Adrenal gland (tissue), 19 donors: Measurements from ENCODE around the gene GLE1. TPM values are rescaled to one million over a fixed set of nuclear protein-coding genes. Genes with fewer than 3 reads are reported as not detected.

Source experiments
- DNase-seq, 7 donors: peaks; one replicate each; pipeline ENCODE4 v3.0.0-alpha.2; 2019 to 2020
- H3K27ac ChIP-seq, 5 donors: fragments of 200-600 bp; sonication (generic) in 4 of 5; 1 replicate in 3 of 5; 2 replicates in 2 of 5; pipeline versions ENCODE4 v1.5.1 to v1.8.0; 2016 to 2020; ENCODE audit warnings: mild to moderate bottlenecking in 1 of 5
- H3K27me3 ChIP-seq: fragments of 200-600 bp; 2 replicates; pipeline ENCODE4 v1.8.0; 2021
- H3K36me3 ChIP-seq, 2 donors: fragments of 200-600 bp; replicated peaks in 1 of 2; 1 replicate in 1 of 2; 2 replicates in 1 of 2; pipeline versions ENCODE4 v1.5.1 to v1.8.0; 2018 to 2022
- H3K4me1 ChIP-seq, 2 donors: fragments of 200-600 bp; replicated peaks in 1 of 2; 1 replicate in 1 of 2; 2 replicates in 1 of 2; pipeline versions ENCODE4 v1.5.1 to v1.8.0; 2018 to 2021
- H3K4me3 ChIP-seq, 4 donors: fragments of 200-600 bp; sonication (generic) in 3 of 4; one replicate each; pipeline ENCODE4 v1.5.1; 2016 to 2018
- H3K9me3 ChIP-seq, 3 donors: fragments of 200-600 bp; sonication (generic) in 1 of 3; replicated peaks in 1 of 3; 1 replicate in 2 of 3; 2 replicates in 1 of 3; pipeline versions ENCODE4 v1.5.1 to v1.8.0; 2016 to 2021
- CTCF ChIP-seq, 6 experiments: fragments of 450-650 bp in 4 of 6; fragments of 200-600 bp in 2 of 6; sonication (generic) in 1 of 6; IDR thresholded peaks; 1 replicate in 5 of 6; 2 replicates in 1 of 6; pipeline versions ENCODE4 v1.5.1 to v1.8.0; 2016 to 2021; ENCODE audit warnings: antibody characterized with exemption in 6 of 6, mild to moderate bottlenecking in 2 of 6, moderate library complexity in 1 of 6
- POLR2A ChIP-seq, 2 donors: fragments of 450-650 bp; IDR thresholded peaks; one replicate each; pipeline ENCODE4 v1.6.1; 2017; ENCODE audit warnings: antibody characterized with exemption in 2 of 2, mild to moderate bottlenecking in 2 of 2, moderate library complexity in 1 of 2
- WGBS, 4 donors: extraction: QIAGEN DNeasy Blood & Tissue Kit in 2 of 4; methylation state at CpG; one replicate each; pipeline versions ENCODE4 v1.1.5 to v1.1.7; 2013 to 2017; 5-methylcytosine and 5-hydroxymethylcytosine counted together
- intact Hi-C, 2 donors: fragments of 100-400 bp; cut with DNase I; formaldehyde crosslinking; loops; one replicate each; pipeline versions ENCODE4 v1.14.1 to v1.15.0; 2022 to 2023
- long read RNA-seq, 10 donors: library from polyadenylated mRNA in 3 of 10; unstranded in 2 of 10; stranded (forward) in 1 of 10; transcript quantifications; one replicate each; pipeline ENCODE4 v2.0.0 and lab custom pipeline, GENCODE V29; 2021 to 2026
- polyA plus RNA-seq, 3 donors: library from polyadenylated mRNA; stranded (reverse); fragments of 200-250 nt in 2 of 3; fragments of 350-450 nt in 1 of 3; fragmentation: Illumina TruSeq in 1 of 3; extraction: RNeasy Lipid Tissue Mini Kit (QIAGEN cat#74804) in 1 of 3; gene quantifications; one replicate each; pipeline ENCODE4 v1.2.3, GENCODE V29; 2013 to 2014
- total RNA-seq, 9 donors: library from RNA; depleted of rRNA in 4 of 9; stranded (reverse); fragments of >200 nt in 4 of 9; fragments of 120-200 nt in 1 of 9; fragmentation: NEBNext Ultra II Directional in 1 of 9; extraction: Animal tissue kit (Norgen Biotek cat#: 25700) in 1 of 9; gene quantifications; one replicate each; pipeline versions ENCODE4 v1.1.0 to v1.2.4, GENCODE V29; 2013 to 2023
- donor health status: healthy with polysubstance abuse.
- donor health status: Bipolar disorder and iron deficiency.
- donor health status: DM: yes; HTN: yes; CAD: no.
- donor health status: DM: no; HTN: no; CAD: no.
- donor health status: DM: no; HTN: no; CAD: no.
- donor health status: DM: yes; HTN: yes; CAD: no.

Gene GLE1
- total RNA-seq: 10 to 100 TPM; 23.6 to 81.9 (median 29.2) TPM
- 10 to 100 TPM; 13.1 to 33.4 (median 13.8) TPM for polyA plus RNA-seq
- long read RNA-seq, donor 1, transcript GLE1-201 (16 exons, 3,321 nt): major isoform, 6 of 6 reads
- long read RNA-seq, donor 1, partial matches to known transcripts: 0 of 6 reads
- long read RNA-seq, donor 1, other reads (novel, unspliced or antisense): 0 of 6 reads
- long read RNA-seq, donor 2, partial matches to known transcripts: 7 of 9 reads
- long read RNA-seq, donor 2, other reads (novel, unspliced or antisense): 0 of 9 reads
- long read RNA-seq, donor 3, partial matches to known transcripts: 0 of 4 reads
- long read RNA-seq, donor 3, other reads (novel, unspliced or antisense): 0 of 4 reads
- long read RNA-seq, donor 4, transcript GLE1-201 (16 exons, 3,321 nt): major isoform, 8 of 10 reads
- long read RNA-seq, donor 4, partial matches to known transcripts: 0 of 10 reads
- long read RNA-seq, donor 4, other reads (novel, unspliced or antisense): 2 of 10 reads
- long read RNA-seq, donor 5, transcript GLE1-201 (16 exons, 3,321 nt): major isoform, 55 of 81 reads
- long read RNA-seq, donor 5, partial matches to known transcripts: 2 of 81 reads
- long read RNA-seq, donor 5, other reads (novel, unspliced or antisense): 24 of 81 reads
- long read RNA-seq, donor 6, partial matches to known transcripts: 0 of 4 reads
- long read RNA-seq, donor 6, other reads (novel, unspliced or antisense): 1 of 4 reads
- long read RNA-seq, donor 7: 0 reads
- long read RNA-seq, donor 8, partial matches to known transcripts: 0 of 5 reads
- long read RNA-seq, donor 8, other reads (novel, unspliced or antisense): 0 of 5 reads
- long read RNA-seq, donor 9, partial matches to known transcripts: 0 of 3 reads
- long read RNA-seq, donor 9, other reads (novel, unspliced or antisense): 0 of 3 reads
- long read RNA-seq, donor 10, partial matches to known transcripts: 0 of 2 reads
- long read RNA-seq, donor 10, other reads (novel, unspliced or antisense): 0 of 2 reads

GRCh38 chr9:128504485-128505413 is at the start of gene GLE1:
Gene GLE1 (plus strand): TSS chr9:128504719. CDS start chr9:128504806, 87 bp downstream.
- Histone ChIP-seq H3K9me3 (no peaks in the 10 kb centered on the region), H3K4me1 (peaks cover 15 to 25% of the 10 kb centered on the region in 2 donors), H3K36me3 (peaks cover 0 to 28% of the 10 kb centered on the region in 2 donors), H3K4me3 (peak within 1 kb of the TSS; percentile 37 to 93 (median 68)), H3K27me3 (no peaks in the 10 kb centered on the region), H3K27ac (peak within 1 kb of the TSS; percentile 80 to 92 (median 87))
- TF ChIP-seq CTCF (IDR thresholded peaks at IDR 0.05): no peak
- TF ChIP-seq POLR2A (IDR thresholded peaks at IDR 0.05): peak in 1 of 2 donors; percentile 78
- intact Hi-C loops: no loop called here
- WGBS, 4 donors: 0 to 1% (median 1%) methylated on average over 39 to 64 of the region's 64 CpGs
- DNase-seq: peak; percentile 93 to 96 (median 96)

- Histone ChIP-seq H3K36me3 (peaks cover 0 to 5% of the 10 kb centered on the region in 2 donors), H3K27ac (no peak overlapping the region), H3K4me3 (no peak overlapping the region), H3K4me1 (no peaks in the 10 kb centered on the region), H3K27me3 (no peaks in the 10 kb centered on the region), H3K9me3 (no peaks in the 10 kb centered on the region)
- intact Hi-C loops: no loop called here
- WGBS, 4 donors: 75 to 84% (median 81%) methylated on average over 14 of the region's 14 CpGs
- TF ChIP-seq CTCF (IDR thresholded peaks at IDR 0.05) (no peak), POLR2A (IDR thresholded peaks at IDR 0.05) (no peak)
- peak in 2 of 7 donors; percentile 27 to 60 for DNase-seq
These were observed 49.5 kb upstream of the GLE1 start for GRCh38 chr9:128454991-128455390.

- intact Hi-C loops: no loop called here
These were observed 48.5 kb upstream of the GLE1 start, which contains the start of gene ODF2 for GRCh38 chr9:128455849-128456612. Gene ODF2 (plus strand): TSS chr9:128456006. CDS start chr9:128456092, 86 bp downstream.

More at GRCh38 chr9:128455849-128456612, 48.5 kb upstream of the GLE1 start, which contains the start of gene ODF2:
- Histone ChIP-seq H3K36me3 (peaks cover 0 to 15% of the 10 kb centered on the region in 2 donors), H3K9me3 (no peaks in the 10 kb centered on the region), H3K4me3 (peak within 1 kb of the TSS in 3 of 4 donors; percentile 50 to 83 (median 59)), H3K4me1 (no peaks in the 10 kb centered on the region), H3K27me3 (no peaks in the 10 kb centered on the region), H3K27ac (peak within 1 kb of the TSS in 4 of 5 donors; percentile 64 to 80 (median 74))
- 0 to 1% (median 0%) methylated on average over 6 to 82 of the region's 82 CpGs for WGBS, 4 donors
- peak; percentile 97 to 99 (median 98) for DNase-seq
- TF ChIP-seq POLR2A (IDR thresholded peaks at IDR 0.05) (peak in 1 of 2 donors; percentile 54), CTCF (IDR thresholded peaks at IDR 0.05) (peak in 1 of 6 experiments; percentile 15)
